Upper lobe of left lung (tissue), 6 donors: ENCODE data around the gene GPATCH11. TPM values are rescaled to one million over a fixed set of nuclear protein-coding genes. Genes with fewer than 3 reads are reported as not detected.

Experiments
- ATAC-seq, 2 donors: fragments of 200-7000 bp; cut with Tn5 transposase; one replicate each; pipeline ENCODE4 v1.9.1; 2022; ENCODE audit warnings: mild to moderate bottlenecking in 2 of 2, moderate library complexity in 2 of 2; ENCODE audit not compliant: low FRiP score in 2 of 2
- DNase-seq, 2 donors: peaks; one replicate each; pipeline ENCODE4 v3.0.0-alpha.2; 2019 to 2020
- H3K27ac ChIP-seq, 4 donors: fragments of 200-600 bp; sonication (generic); one replicate each; pipeline ENCODE4 v1.5.1; 2016 to 2019
- H3K27me3 ChIP-seq, 4 donors: fragments of 200-600 bp; sonication (generic); one replicate each; pipeline ENCODE4 v1.5.1; 2017 to 2019
- H3K36me3 ChIP-seq, 4 donors: fragments of 200-600 bp; sonication (generic); one replicate each; pipeline ENCODE4 v1.5.1; 2016 to 2019
- H3K4me1 ChIP-seq, 4 donors: fragments of 200-600 bp; sonication (generic); one replicate each; pipeline ENCODE4 v1.5.1; 2018 to 2019
- H3K4me3 ChIP-seq, 4 donors: fragments of 200-600 bp; sonication (generic); one replicate each; pipeline ENCODE4 v1.5.1; 2017 to 2019; ENCODE audit warnings: mild to moderate bottlenecking in 2 of 4, moderate library complexity in 1 of 4
- H3K9me3 ChIP-seq, 4 donors: fragments of 200-600 bp; sonication (generic); one replicate each; pipeline ENCODE4 v1.5.1; 2018 to 2019
- EP300 ChIP-seq, 4 donors: sonication (generic); formaldehyde crosslinking; IDR thresholded peaks; one replicate each; pipeline ENCODE4 v1.5.1; 2017; ENCODE audit warnings: antibody characterized with exemption in 4 of 4, control low read depth in 2 of 4
- POLR2A ChIP-seq, 4 donors: fragments of 450-650 bp; IDR thresholded peaks; one replicate each; pipeline ENCODE4 v1.5.1; 2016 to 2017; ENCODE audit warnings: antibody characterized with exemption in 4 of 4, mild to moderate bottlenecking in 2 of 4
- POLR2AphosphoS5 ChIP-seq, 2 donors: sonication (generic); formaldehyde crosslinking; IDR thresholded peaks; one replicate each; pipeline ENCODE4 v1.5.1; 2017; ENCODE audit warnings: antibody characterized with exemption in 2 of 2
- WGBS, 2 donors: methylation state at CpG; one replicate each; pipeline ENCODE4 v1.1.5; 2017 to 2018; 5-methylcytosine and 5-hydroxymethylcytosine counted together
- total RNA-seq, 6 donors: library from RNA; depleted of rRNA in 4 of 6; stranded (reverse); fragments of >200 nt in 4 of 6; gene quantifications; one replicate each; pipeline versions ENCODE4 v1.1.0 to v1.2.1, GENCODE V29; 2016 to 2021
- TF ChIP-seq, protein P1 (sequence below), 6 experiments: fragments of 450-650 bp in 4 of 6; fragments of 200-600 bp in 2 of 6; sonication (generic) in 2 of 6; IDR thresholded peaks; one replicate each; pipeline ENCODE4 v1.5.1; 2016 to 2019; ENCODE audit warnings: antibody characterized with exemption in 6 of 6
- donor health status: DM: no; HTN: no; CAD: no; lungs with moderate emphysema.
- donor health status: DM: no; HTN: yes; CAD: no; lungs with severe emphysema.

The GPATCH11 gene
- total RNA-seq, 6 donors from 2014 or later = 3.9 to 11.6 (median 8.3) TPM

DNA sequence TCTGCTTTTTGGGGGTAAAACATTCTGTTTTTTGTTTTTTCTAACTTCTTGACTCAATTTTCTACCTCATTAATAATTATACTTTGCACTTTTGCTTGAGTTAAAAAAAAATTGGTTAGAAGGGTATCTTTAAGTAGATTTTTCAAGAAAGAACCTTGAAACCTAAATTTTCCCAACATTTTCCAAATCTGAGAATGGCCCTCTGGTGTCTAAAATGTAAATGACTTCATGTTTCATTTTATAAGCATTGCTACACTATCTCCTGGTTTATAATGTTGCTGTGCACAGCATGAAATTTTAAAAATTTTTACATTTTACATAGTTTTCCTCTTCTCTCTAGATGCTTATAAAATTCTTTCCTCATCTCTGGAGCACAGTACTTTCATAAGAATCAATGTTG, 58.2 kb downstream of the GPATCH11 start:
- Histone ChIP-seq H3K9me3 (no peaks in the 10 kb centered on the region), H3K4me1 (no peaks in the 10 kb centered on the region), H3K27me3 (no peaks in the 10 kb centered on the region), H3K36me3 (peaks cover 12 to 92% (median 60%) of the 10 kb centered on the region in 4 donors), H3K4me3 (no peak overlapping the region), H3K27ac (no peak overlapping the region)
- ATAC-seq = no peak
- DNase-seq = no peak
- no peak for TF ChIP-seq EP300 (IDR thresholded peaks at IDR 0.05)
- TF ChIP-seq, protein P1, sequence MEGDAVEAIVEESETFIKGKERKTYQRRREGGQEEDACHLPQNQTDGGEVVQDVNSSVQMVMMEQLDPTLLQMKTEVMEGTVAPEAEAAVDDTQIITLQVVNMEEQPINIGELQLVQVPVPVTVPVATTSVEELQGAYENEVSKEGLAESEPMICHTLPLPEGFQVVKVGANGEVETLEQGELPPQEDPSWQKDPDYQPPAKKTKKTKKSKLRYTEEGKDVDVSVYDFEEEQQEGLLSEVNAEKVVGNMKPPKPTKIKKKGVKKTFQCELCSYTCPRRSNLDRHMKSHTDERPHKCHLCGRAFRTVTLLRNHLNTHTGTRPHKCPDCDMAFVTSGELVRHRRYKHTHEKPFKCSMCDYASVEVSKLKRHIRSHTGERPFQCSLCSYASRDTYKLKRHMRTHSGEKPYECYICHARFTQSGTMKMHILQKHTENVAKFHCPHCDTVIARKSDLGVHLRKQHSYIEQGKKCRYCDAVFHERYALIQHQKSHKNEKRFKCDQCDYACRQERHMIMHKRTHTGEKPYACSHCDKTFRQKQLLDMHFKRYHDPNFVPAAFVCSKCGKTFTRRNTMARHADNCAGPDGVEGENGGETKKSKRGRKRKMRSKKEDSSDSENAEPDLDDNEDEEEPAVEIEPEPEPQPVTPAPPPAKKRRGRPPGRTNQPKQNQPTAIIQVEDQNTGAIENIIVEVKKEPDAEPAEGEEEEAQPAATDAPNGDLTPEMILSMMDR (IDR thresholded peaks at IDR 0.05) = no peak
- no peak for TF ChIP-seq POLR2AphosphoS5 (IDR thresholded peaks at IDR 0.05)
- no peak for TF ChIP-seq POLR2A (IDR thresholded peaks at IDR 0.05)

DNA sequence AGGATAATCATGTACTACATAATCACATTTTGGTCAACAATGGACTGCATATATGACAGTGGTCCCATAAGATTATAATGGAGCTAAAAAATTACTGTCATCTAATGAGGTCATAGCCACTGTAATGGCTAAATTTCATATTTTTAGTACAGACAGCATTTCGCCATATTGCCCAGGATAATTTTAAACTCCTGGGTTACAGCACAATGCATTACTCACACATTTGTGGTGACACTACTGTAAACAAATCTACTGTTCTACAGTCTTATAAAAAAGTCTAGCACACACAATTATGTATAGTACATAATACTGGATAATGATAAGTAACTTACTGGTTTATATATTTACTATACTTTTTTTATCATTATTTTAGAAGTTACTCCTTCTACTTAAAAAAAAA, 59.7 kb downstream of the GPATCH11 start:
- Histone ChIP-seq H3K27ac (no peak overlapping the region), H3K4me3 (no peak overlapping the region), H3K27me3 (no peaks in the 10 kb centered on the region), H3K9me3 (no peaks in the 10 kb centered on the region), H3K4me1 (peaks cover 0 to 3% (median 0%) of the 10 kb centered on the region in 4 donors), H3K36me3 (peaks cover 5 to 91% (median 54%) of the 10 kb centered on the region in 4 donors)
- 86 to 90% methylated on average over 1 of the region's 1 CpG for WGBS, 2 donors
- no peak for DNase-seq
- TF ChIP-seq, protein P1 (IDR thresholded peaks at IDR 0.05) = no peak
- TF ChIP-seq POLR2AphosphoS5 (IDR thresholded peaks at IDR 0.05) (no peak), EP300 (IDR thresholded peaks at IDR 0.05) (no peak), POLR2A (IDR thresholded peaks at IDR 0.05) (no peak)
- no peak for ATAC-seq

DNA sequence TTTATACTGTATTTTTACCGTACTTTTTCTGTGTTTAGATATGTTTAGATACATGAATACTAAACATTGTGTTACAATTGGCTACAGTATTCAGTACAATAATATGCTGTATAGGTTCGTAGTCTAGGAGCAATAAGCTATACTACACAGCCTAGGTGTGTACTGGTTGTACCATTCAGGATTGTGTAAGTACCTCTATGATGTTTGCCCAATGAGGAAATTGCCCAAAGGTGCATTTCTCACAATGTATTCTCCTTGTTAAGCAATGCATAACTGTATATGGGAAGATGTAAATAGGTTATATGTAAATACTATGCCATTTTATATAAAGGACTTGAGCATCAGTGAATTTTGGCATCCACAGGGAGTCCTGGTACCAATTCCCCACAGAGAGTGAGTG, 61.7 kb downstream of the GPATCH11 start:
- no peak for ATAC-seq
- 95 to 100% methylated on average over 2 of the region's 2 CpGs for WGBS, 2 donors
- H3K4me3 ChIP-seq = no peak overlapping the region
- H3K27me3 ChIP-seq = no peaks in the 10 kb centered on the region
- H3K9me3 ChIP-seq = no peaks in the 10 kb centered on the region
- DNase-seq = no peak
- peak overlapping the region in 1 of 4 donors; percentile 52 for H3K27ac ChIP-seq
- TF ChIP-seq POLR2AphosphoS5 (IDR thresholded peaks at IDR 0.05) (no peak), POLR2A (IDR thresholded peaks at IDR 0.05) (no peak)
- TF ChIP-seq, protein P1 (IDR thresholded peaks at IDR 0.05) = no peak
- peaks cover 0 to 17% (median 4%) of the 10 kb centered on the region in 4 donors for H3K4me1 ChIP-seq
- H3K36me3 ChIP-seq = peaks cover 5 to 71% (median 41%) of the 10 kb centered on the region in 4 donors

DNA sequence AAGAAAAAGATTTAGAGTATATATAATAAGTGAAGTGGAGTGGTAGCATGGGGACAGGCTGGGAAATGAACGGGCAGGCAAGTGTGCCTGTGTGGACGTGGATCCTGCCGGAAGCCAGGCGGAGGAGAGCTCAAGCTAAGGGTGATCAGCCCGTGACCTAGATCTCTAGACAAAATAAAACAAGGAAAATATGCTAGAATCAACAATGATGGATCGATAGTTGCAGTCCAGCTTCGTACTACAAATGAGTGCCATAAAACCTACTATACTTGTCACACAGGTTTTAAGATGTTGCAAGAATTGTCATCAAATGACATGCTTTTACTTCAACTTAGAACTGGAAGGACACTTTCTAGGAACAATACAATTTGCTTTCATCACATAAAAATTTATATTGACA, 64.0 kb downstream of the GPATCH11 start:
- ATAC-seq (no peak), DNase-seq (no peak)
- WGBS, 2 donors = 83 to 91% methylated on average over 7 of the region's 7 CpGs
- TF ChIP-seq, protein P1 (IDR thresholded peaks at IDR 0.05) = no peak
- no peak for TF ChIP-seq POLR2AphosphoS5 (IDR thresholded peaks at IDR 0.05)
- TF ChIP-seq POLR2A (IDR thresholded peaks at IDR 0.05) = no peak
- TF ChIP-seq EP300 (IDR thresholded peaks at IDR 0.05) = no peak
- H3K4me1 ChIP-seq = peaks cover 0 to 17% (median 4%) of the 10 kb centered on the region in 4 donors
- no peaks in the 10 kb centered on the region for H3K27me3 ChIP-seq
- H3K4me3 ChIP-seq = no peak overlapping the region
- no peaks in the 10 kb centered on the region for H3K9me3 ChIP-seq
- peaks cover 5 to 55% (median 31%) of the 10 kb centered on the region in 4 donors for H3K36me3 ChIP-seq
- no peak overlapping the region for H3K27ac ChIP-seq

Other genes with a start within 250 kb of the GPATCH11 start
- 10 to 100 TPM; 14.0 to 36.4 (median 21.7) TPM for gene STRN, start 118.0 kb upstream of the GPATCH11 start, total RNA-seq
- 10 to 100 TPM; 24.3 to 52.4 (median 33.8) TPM for gene HEATR5B, start 146 bp upstream of the GPATCH11 start, total RNA-seq
- gene EIF2AK2, start 72.5 kb downstream of the GPATCH11 start, total RNA-seq = 10 to 100 TPM; 20.8 to 42.3 (median 29.5) TPM
- gene SULT6B1, start 104.2 kb downstream of the GPATCH11 start, total RNA-seq = not detected
- gene CEBPZOS, start 112.0 kb downstream of the GPATCH11 start, total RNA-seq = 10 to 100 TPM in 5 of 6 donors, 1 to 10 TPM in 1; 6.9 to 32.3 (median 26.9) TPM
- gene CEBPZ, start 147.1 kb downstream of the GPATCH11 start, total RNA-seq = 10 to 100 TPM; 13.5 to 58.7 (median 42.5) TPM
- gene NDUFAF7, start 147.1 kb downstream of the GPATCH11 start, total RNA-seq = 10 to 100 TPM in 5 of 6 donors, 1 to 10 TPM in 1; 7.4 to 30.4 (median 15.7) TPM
- 10 to 100 TPM; 25.5 to 57.6 (median 39.5) TPM for gene PRKD3, start 240.3 kb downstream of the GPATCH11 start, total RNA-seq